WERI-Rb-1 (cell line): ENCODE data around the gene HOXC5.

Experiments used
- DNase-seq: peaks from one replicate; pipeline ENCODE4 v3.0.0-alpha.2; 2020
- H3K27ac ChIP-seq: fragments of 250-450 bp; sonication (Bioruptor Pico); 2 replicates; pipeline ENCODE4 v1.5.1; 2020; ENCODE audit warnings: mild to moderate bottlenecking, moderate library complexity
- H3K27me3 ChIP-seq: fragments of 250-450 bp; sonication (Bioruptor Pico); 2 replicates; pipeline ENCODE4 v1.5.1; 2021; ENCODE audit warnings: mild to moderate bottlenecking, low read depth, moderate library complexity; ENCODE audit not compliant: insufficient read depth, severe bottlenecking
- H3K36me3 ChIP-seq: fragments of 250-450 bp; sonication (Bioruptor Pico); 2 replicates; pipeline ENCODE4 v1.5.1; 2020; ENCODE audit warnings: mild to moderate bottlenecking, moderate library complexity
- H3K4me3 ChIP-seq: 2 replicates; pipeline ENCODE4 v1.5.1; 2011; ENCODE audit warnings: low read depth, mild to moderate bottlenecking, control low read depth, low read length
- H3K9me3 ChIP-seq: fragments of 250-450 bp; sonication (Bioruptor Pico); 2 replicates; pipeline ENCODE4 v1.5.1; 2021; ENCODE audit warnings: mild to moderate bottlenecking, moderate library complexity; ENCODE audit not compliant: severe bottlenecking
- CTCF ChIP-seq: IDR thresholded peaks from 2 replicates; pipeline ENCODE4 v1.5.1; 2011; ENCODE audit warnings: low read depth, mild to moderate bottlenecking, control low read depth, inconsistent platforms, low read length

HOXC5 gene

GRCh38 chr12:53990311-53991076 is 42.4 kb upstream of the HOXC5 start:
- Histone ChIP-seq H3K9me3 (no peaks in the 10 kb centered on the region), H3K27me3 (no peaks in the 10 kb centered on the region), H3K4me3 (no peak overlapping the region), H3K27ac (peak overlapping the region; percentile 16), H3K36me3 (no peaks in the 10 kb centered on the region)
- TF ChIP-seq CTCF, result no peak
- DNase-seq, result no peak

GRCh38 chr12:53991077-53991460 is 41.8 kb upstream of the HOXC5 start:
- Histone ChIP-seq H3K36me3 (no peaks in the 10 kb centered on the region), H3K27me3 (no peaks in the 10 kb centered on the region), H3K4me3 (0 out of 2 replicates have a peak overlapping the region, but pooled peaks have one; percentile 2), H3K27ac (peak overlapping the region; percentile 16), H3K9me3 (no peaks in the 10 kb centered on the region)
- DNase-seq, result peak; percentile 65
- TF ChIP-seq CTCF, result no peak

GRCh38 chr12:53992377-53992889 is 40.4 kb upstream of the HOXC5 start:
- Histone ChIP-seq H3K27ac (no peak overlapping the region), H3K9me3 (no peaks in the 10 kb centered on the region), H3K4me3 (no peak overlapping the region), H3K36me3 (no peaks in the 10 kb centered on the region), H3K27me3 (no peaks in the 10 kb centered on the region)
- TF ChIP-seq CTCF, result no peak
- DNase-seq, result no peak

GRCh38 chr12:53993162-53994008 is 39.5 kb upstream of the HOXC5 start:
- TF ChIP-seq CTCF, result no peak
- Histone ChIP-seq H3K36me3 (no peaks in the 10 kb centered on the region), H3K9me3 (no peaks in the 10 kb centered on the region), H3K27ac (no peak overlapping the region), H3K4me3 (no peak overlapping the region), H3K27me3 (no peaks in the 10 kb centered on the region)
- no peak for DNase-seq

GRCh38 chr12:53994009-53994263 is 38.9 kb upstream of the HOXC5 start:
- no peak overlapping the region for H3K4me3 ChIP-seq
- H3K9me3 ChIP-seq, result no peaks in the 10 kb centered on the region
- no peak for TF ChIP-seq CTCF
- H3K27me3 ChIP-seq, result no peaks in the 10 kb centered on the region
- no peaks in the 10 kb centered on the region for H3K36me3 ChIP-seq
- no peak overlapping the region for H3K27ac ChIP-seq
- DNase-seq, result no peak
